ENCODE results near the gene ADAMTSL2.

The ADAMTSL2 gene

GRCh38 chr9:133522073-133522910, 12.2 kb upstream of the ADAMTSL2 start:
- in situ Hi-C loops (cut with HindIII; ENCODE audit: low sequenced_read_pairs): no loop called here
- H3K4me3 ChIP-seq (ENCODE audit: low read depth, low read length): no peak overlapping the region
- TF ChIP-seq CTCF (IDR thresholded peaks at IDR 0.05; ENCODE audit: low read depth, low read length): no peak
- DNase-seq (ENCODE audit: low read depth, low spot score): no peak

- no peak for TF ChIP-seq CTCF (IDR thresholded peaks at IDR 0.05; ENCODE audit: low read depth, low read length)
- no peak for DNase-seq (ENCODE audit: low read depth, low spot score)
- in situ Hi-C loops (cut with HindIII; ENCODE audit: low sequenced_read_pairs): no loop called here
- no peak overlapping the region for H3K4me3 ChIP-seq (ENCODE audit: low read depth, low read length)
Measured at GRCh38 chr9:133523106-133523505, 11.4 kb upstream of the ADAMTSL2 start.

GRCh38 chr9:133524146-133524545, 10.4 kb upstream of the ADAMTSL2 start:
- no peak overlapping the region for H3K4me3 ChIP-seq (ENCODE audit: low read depth, low read length)
- TF ChIP-seq CTCF (IDR thresholded peaks at IDR 0.05; ENCODE audit: low read depth, low read length): no peak
- DNase-seq (ENCODE audit: low read depth, low spot score): no peak
- in situ Hi-C loops (cut with HindIII; ENCODE audit: low sequenced_read_pairs): no loop called here

- in situ Hi-C loops (cut with HindIII; ENCODE audit: low sequenced_read_pairs): no loop called here
- TF ChIP-seq CTCF (IDR thresholded peaks at IDR 0.05; ENCODE audit: low read depth, low read length): no peak
- H3K4me3 ChIP-seq (ENCODE audit: low read depth, low read length): no peak within 1 kb of the TSS
- no peak for DNase-seq (ENCODE audit: low read depth, low spot score)
Measured at GRCh38 chr9:133524679-133525228, 9.8 kb upstream of the ADAMTSL2 start, which contains the start of gene MYMK. MYMK (minus strand) TSS chr9:133524959; CDS start chr9:133524844, 115 bp downstream.

GRCh38 chr9:133525677-133526076, 8.8 kb upstream of the ADAMTSL2 start:
- TF ChIP-seq CTCF (IDR thresholded peaks at IDR 0.05; ENCODE audit: low read depth, low read length): no peak
- H3K4me3 ChIP-seq (ENCODE audit: low read depth, low read length): no peak overlapping the region
- in situ Hi-C loops (cut with HindIII; ENCODE audit: low sequenced_read_pairs): no loop called here
- no peak for DNase-seq (ENCODE audit: low read depth, low spot score)

GRCh38 chr9:133526721-133527321, 7.7 kb upstream of the ADAMTSL2 start:
- in situ Hi-C loops (cut with HindIII; ENCODE audit: low sequenced_read_pairs): no loop called here
- no peak for TF ChIP-seq CTCF (IDR thresholded peaks at IDR 0.05; ENCODE audit: low read depth, low read length)
- no peak for DNase-seq (ENCODE audit: low read depth, low spot score)
- no peak overlapping the region for H3K4me3 ChIP-seq (ENCODE audit: low read depth, low read length)

Measured in astrocyte of the spinal cord (primary cell).